Measurements from ENCODE around the gene MRGPRF. TPM values are rescaled to one million over a fixed set of nuclear protein-coding genes. Genes with fewer than 3 reads are reported as not detected.

Gene MRGPRF
- total RNA-seq, 1 experiment from 2014 or later = not detected

DNA sequence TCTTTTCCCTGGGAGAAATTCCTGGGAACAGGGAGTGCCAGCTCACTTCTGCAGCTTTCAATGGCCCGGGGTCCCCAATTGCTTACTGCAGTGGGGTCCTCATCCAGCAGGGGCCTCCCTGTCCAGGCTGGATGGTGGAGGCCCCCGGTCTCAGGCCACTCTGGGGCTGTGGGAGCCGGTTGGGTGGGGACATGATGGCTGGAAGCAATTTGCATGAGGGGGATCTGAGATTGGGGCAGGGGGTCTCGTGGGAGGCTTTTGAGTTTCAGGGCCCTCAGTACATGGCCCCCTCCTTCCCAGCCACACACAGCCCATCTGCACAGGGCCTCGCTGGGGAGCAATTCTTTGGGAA, 57.5 kb downstream of the MRGPRF start:
- no peaks in the 10 kb centered on the region for H3K36me3 ChIP-seq (ENCODE audit: low read depth, low read length)
- H3K4me3 ChIP-seq (ENCODE audit: low read length) = no peak overlapping the region
- no peaks in the 10 kb centered on the region for H3K27me3 ChIP-seq (ENCODE audit: low read length)
- DNase-seq = no peak
- POLR2A ChIA-PET (ENCODE audit: unreplicated experiment) = no interaction called here
- intact Hi-C loops (cut with micrococcal nuclease) = no loop called here
- H3K79me2 ChIP-seq (ENCODE audit: low read length) = no peaks in the 10 kb centered on the region
- no peaks in the 10 kb centered on the region for H3K9me3 ChIP-seq (ENCODE audit: low read length)
- peaks cover 8% of the 10 kb centered on the region; the same call in 1 of the 2 replicates for H3K4me1 ChIP-seq (ENCODE audit: insufficient read depth, low read length)
- TF ChIP-seq EZH2phosphoT487 (IDR thresholded peaks at IDR 0.05; ENCODE audit: borderline replicate concordance, low read length) = no peak
- TF ChIP-seq, protein P1, sequence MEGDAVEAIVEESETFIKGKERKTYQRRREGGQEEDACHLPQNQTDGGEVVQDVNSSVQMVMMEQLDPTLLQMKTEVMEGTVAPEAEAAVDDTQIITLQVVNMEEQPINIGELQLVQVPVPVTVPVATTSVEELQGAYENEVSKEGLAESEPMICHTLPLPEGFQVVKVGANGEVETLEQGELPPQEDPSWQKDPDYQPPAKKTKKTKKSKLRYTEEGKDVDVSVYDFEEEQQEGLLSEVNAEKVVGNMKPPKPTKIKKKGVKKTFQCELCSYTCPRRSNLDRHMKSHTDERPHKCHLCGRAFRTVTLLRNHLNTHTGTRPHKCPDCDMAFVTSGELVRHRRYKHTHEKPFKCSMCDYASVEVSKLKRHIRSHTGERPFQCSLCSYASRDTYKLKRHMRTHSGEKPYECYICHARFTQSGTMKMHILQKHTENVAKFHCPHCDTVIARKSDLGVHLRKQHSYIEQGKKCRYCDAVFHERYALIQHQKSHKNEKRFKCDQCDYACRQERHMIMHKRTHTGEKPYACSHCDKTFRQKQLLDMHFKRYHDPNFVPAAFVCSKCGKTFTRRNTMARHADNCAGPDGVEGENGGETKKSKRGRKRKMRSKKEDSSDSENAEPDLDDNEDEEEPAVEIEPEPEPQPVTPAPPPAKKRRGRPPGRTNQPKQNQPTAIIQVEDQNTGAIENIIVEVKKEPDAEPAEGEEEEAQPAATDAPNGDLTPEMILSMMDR (conservative IDR thresholded peaks at IDR 0.05; ENCODE audit: low read depth, low read length) = no peak
- TF ChIP-seq EZH2 (IDR thresholded peaks at IDR 0.05; ENCODE audit: low read length, unreplicated experiment) = no peak
- CTCF ChIA-PET = no interaction called here
- H3K9me2 ChIP-seq (replicated peaks; ENCODE audit: low read length) = no peaks in the 10 kb centered on the region
- no peak overlapping the region for H3K9ac ChIP-seq (ENCODE audit: low read length)
- no peaks in the 10 kb centered on the region for H4K20me1 ChIP-seq (ENCODE audit: low read length)
- ATAC-seq = no peak
- peak overlapping the region; percentile 59 for H2AFZ ChIP-seq (ENCODE audit: low read length)
- no TSS peak for BruUV-seq (replicated peaks)
- peak overlapping the region; percentile 36 for H3K4me2 ChIP-seq (ENCODE audit: low read length)
- no peaks in the 10 kb centered on the region for H3F3A ChIP-seq (ENCODE audit: low read length, unreplicated experiment)
- H3K27ac ChIP-seq (ENCODE audit: low read length) = no peak overlapping the region

DNA sequence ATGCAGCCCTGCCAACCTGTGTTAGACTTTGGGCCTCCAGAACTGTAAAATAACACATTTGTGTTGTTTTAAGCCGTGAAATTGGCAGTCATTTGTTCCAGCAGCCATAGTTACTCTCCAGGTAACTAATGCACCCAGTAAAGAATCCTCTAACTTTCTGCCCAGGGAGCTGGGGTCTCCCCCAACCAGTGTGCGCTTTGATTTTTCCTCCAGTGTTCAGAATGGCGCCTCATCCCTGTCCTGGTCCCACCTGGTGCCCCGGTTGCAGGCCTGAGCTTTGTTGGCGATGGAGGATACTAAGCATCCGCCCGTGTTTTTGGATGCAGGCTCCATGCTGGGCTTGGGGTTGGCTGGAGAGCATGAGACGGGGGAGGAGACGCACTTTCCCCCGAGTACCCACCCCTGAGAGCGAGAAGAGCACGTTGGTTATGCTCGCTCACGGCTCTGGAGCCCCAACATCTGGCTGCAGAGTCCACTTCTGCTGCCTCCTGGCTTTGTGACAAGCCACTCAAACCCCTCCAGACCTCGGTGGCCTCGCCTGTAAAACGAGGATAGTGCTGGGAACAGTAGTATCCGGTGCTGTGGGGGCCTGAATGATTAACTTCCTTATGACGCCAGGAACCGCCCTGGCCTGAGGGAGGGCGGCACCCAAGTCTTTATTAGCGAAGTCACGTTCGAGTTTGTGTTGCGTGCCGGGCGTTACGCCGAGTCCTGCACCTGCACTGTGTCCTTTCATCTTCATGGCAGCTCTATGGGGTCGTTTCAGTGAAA, 58.0 kb downstream of the MRGPRF start:
- Histone ChIP-seq H3K27me3 (ENCODE audit: low read length) (no peaks in the 10 kb centered on the region), H3K27ac (ENCODE audit: low read length) (no peak overlapping the region), H3K36me3 (ENCODE audit: low read depth, low read length) (no peaks in the 10 kb centered on the region), H3K9ac (ENCODE audit: low read length) (no peak overlapping the region), H3K4me3 (ENCODE audit: low read length) (no peak overlapping the region), H3K4me1 (ENCODE audit: insufficient read depth, low read length) (peaks cover 8% of the 10 kb centered on the region; the same call in 1 of the 2 replicates), H3K79me2 (ENCODE audit: low read length) (no peaks in the 10 kb centered on the region), H3F3A (ENCODE audit: low read length, unreplicated experiment) (no peaks in the 10 kb centered on the region), H4K20me1 (ENCODE audit: low read length) (no peaks in the 10 kb centered on the region), H2AFZ (ENCODE audit: low read length) (peak overlapping the region; percentile 59), H3K9me2 (replicated peaks; ENCODE audit: low read length) (no peaks in the 10 kb centered on the region), H3K9me3 (ENCODE audit: low read length) (no peaks in the 10 kb centered on the region), H3K4me2 (ENCODE audit: low read length) (peak overlapping the region; percentile 36)
- TF ChIP-seq EZH2 (IDR thresholded peaks at IDR 0.05; ENCODE audit: low read length, unreplicated experiment) (no peak), EZH2phosphoT487 (IDR thresholded peaks at IDR 0.05; ENCODE audit: borderline replicate concordance, low read length) (no peak)
- TF ChIP-seq, protein P1 (conservative IDR thresholded peaks at IDR 0.05; ENCODE audit: low read depth, low read length) = no peak
- ChIA-PET POLR2A (ENCODE audit: unreplicated experiment) (no interaction called here), CTCF (no interaction called here)
- ATAC-seq = peak; percentile 84
- no TSS peak for BruUV-seq (replicated peaks)
- DNase-seq = peak; percentile 52
- intact Hi-C loops (cut with micrococcal nuclease) = loop anchor here (5.0 kb wide), 1 partner anchor 323 kb away; no protein-coding TSS in a partner anchor

Other genes with a start within 250 kb of the MRGPRF start
- 38.1 and 53.2 TPM in 2 replicates for gene CPT1A, start 171.3 kb downstream of the MRGPRF start, total RNA-seq (2014; rRNA removed)
- gene MRPL21, start 109.4 kb downstream of the MRGPRF start, total RNA-seq (2014; rRNA removed) = 200 and 230 TPM in 2 replicates
- 20.5 and 22.5 TPM in 2 replicates for gene IGHMBP2, start 109.4 kb downstream of the MRGPRF start, total RNA-seq (2014; rRNA removed)
- not detected in 2 replicates for gene MRGPRD, start 32.3 kb downstream of the MRGPRF start, total RNA-seq (2014; rRNA removed)
- gene TPCN2, start 35.7 kb upstream of the MRGPRF start, total RNA-seq (2014; rRNA removed) = 13.0 and 14.5 TPM in 2 replicates
- gene SMIM38, start 142.7 kb upstream of the MRGPRF start, total RNA-seq (2014; rRNA removed) = 0.04 and 0.17 TPM in 2 replicates